Calu3 (cell line): Measurements from ENCODE around the gene PRKN. TPM values are rescaled to one million over a fixed set of nuclear protein-coding genes. Genes with fewer than 3 reads are reported as not detected.

Experiments used
- BruUV-seq: library from RNA; stranded (reverse); fragments of 400-500 nt; replicated peaks from 2 replicates; lab custom pipeline; 2021; lab: Mats Ljungman, UMichigan
- CTCF ChIA-PET: fragments of 300-600 bp; sonication (Branson Sonifier 250); formaldehyde crosslinking; loops from one replicate; lab custom pipeline; 2022; ENCODE audit warnings: antibody characterized with exemption; lab: Charles Lee
- DNase-seq: peaks from one replicate; pipeline ENCODE4 v3.0.0; 2022
- H3K27ac Mint-ChIP-seq: one replicate; pipeline ENCODE4 v1.8.0; 2022; ENCODE audit warnings: mixed read lengths; ENCODE audit not compliant: unreplicated experiment
- H3K27me3 Mint-ChIP-seq: one replicate; pipeline ENCODE4 v1.8.0; 2022; ENCODE audit warnings: mixed read lengths; ENCODE audit not compliant: unreplicated experiment
- H3K36me3 Mint-ChIP-seq: one replicate; pipeline ENCODE4 v1.8.0; 2022; ENCODE audit warnings: mild to moderate bottlenecking, moderate library complexity, mixed read lengths; ENCODE audit not compliant: insufficient read depth, unreplicated experiment
- H3K4me1 Mint-ChIP-seq: one replicate; pipeline ENCODE4 v1.8.0; 2022; ENCODE audit warnings: mild to moderate bottlenecking, low read depth, mixed read lengths; ENCODE audit not compliant: unreplicated experiment
- H3K4me3 Mint-ChIP-seq: one replicate; pipeline ENCODE4 v1.8.0; 2022; ENCODE audit warnings: mild to moderate bottlenecking, low read depth, moderate library complexity, mixed read lengths; ENCODE audit not compliant: unreplicated experiment
- H3K9me3 Mint-ChIP-seq: one replicate; pipeline ENCODE4 v1.8.0; 2022; ENCODE audit warnings: low read depth, mixed read lengths; ENCODE audit not compliant: unreplicated experiment
- CTCF ChIP-seq: fragments of 200-600 bp; IDR thresholded peaks from one replicate; pipeline ENCODE4 v1.8.0; 2022; ENCODE audit warnings: antibody characterized with exemption; ENCODE audit not compliant: unreplicated experiment
- intact Hi-C: fragments of 100-400 bp; cut with micrococcal nuclease; formaldehyde crosslinking; loops from one replicate; pipeline ENCODE4 v1.10.0; 2022; ENCODE audit not compliant: unreplicated experiment
- total RNA-seq: library from RNA; stranded (reverse); gene quantifications from 2 replicates; pipeline ENCODE4 v1.2.3, GENCODE V29; 2022

PRKN gene
- total RNA-seq, 1 experiment from 2014 or later: 3.8 TPM

- H3K4me3 Mint-ChIP-seq: no peak overlapping the region
- BruUV-seq: no TSS peak
- no peak for DNase-seq
- peaks cover 8% of the 10 kb centered on the region for H3K4me1 Mint-ChIP-seq
- no peaks in the 10 kb centered on the region for H3K9me3 Mint-ChIP-seq
- TF ChIP-seq CTCF: no peak
- H3K27me3 Mint-ChIP-seq: no peaks in the 10 kb centered on the region
- H3K36me3 Mint-ChIP-seq: no peaks in the 10 kb centered on the region
- intact Hi-C loops: loop anchor here (10.0 kb wide), 1 partner anchor 273 kb away; no protein-coding TSS in a partner anchor
- no peak overlapping the region for H3K27ac Mint-ChIP-seq
- CTCF ChIA-PET: no interaction called here
Observed at GRCh38 chr6:161378115-161378514, 1349.5 kb downstream of the PRKN start.

GRCh38 chr6:161377116-161377515 is 1350.5 kb downstream of the PRKN start:
- H3K27ac Mint-ChIP-seq: no peak overlapping the region
- H3K4me1 Mint-ChIP-seq: peaks cover 8% of the 10 kb centered on the region
- intact Hi-C loops: loop anchor here (10.0 kb wide), 1 partner anchor 272 kb away; no protein-coding TSS in a partner anchor
- H3K27me3 Mint-ChIP-seq: no peaks in the 10 kb centered on the region
- no peaks in the 10 kb centered on the region for H3K36me3 Mint-ChIP-seq
- no peak overlapping the region for H3K4me3 Mint-ChIP-seq
- no peaks in the 10 kb centered on the region for H3K9me3 Mint-ChIP-seq
- no TSS peak for BruUV-seq
- CTCF ChIA-PET: no interaction called here
- DNase-seq: no peak
- no peak for TF ChIP-seq CTCF

- Mint-ChIP-seq H3K27ac (no peak overlapping the region), H3K27me3 (no peaks in the 10 kb centered on the region), H3K36me3 (no peaks in the 10 kb centered on the region), H3K9me3 (no peaks in the 10 kb centered on the region), H3K4me3 (peak overlapping the region; percentile 63), H3K4me1 (peaks cover 8% of the 10 kb centered on the region)
- no peak for TF ChIP-seq CTCF
- no TSS peak for BruUV-seq
- intact Hi-C loops: loop anchor here (10.0 kb wide), 1 partner anchor 272 kb away; no protein-coding TSS in a partner anchor
- no peak for DNase-seq
- CTCF ChIA-PET: no interaction called here
Observed at GRCh38 chr6:161376367-161376766, 1351.2 kb downstream of the PRKN start.

- peak; percentile 72 for DNase-seq
- H3K36me3 Mint-ChIP-seq: no peaks in the 10 kb centered on the region
- peak overlapping the region; percentile 31 for H3K27ac Mint-ChIP-seq
- intact Hi-C loops: loop anchor here (1.0 to 10.0 kb wide), 5 partner anchors 270 to 642 kb away; partner anchors contain the start of gene MAP3K4
- H3K4me3 Mint-ChIP-seq: peak overlapping the region; percentile 63
- TF ChIP-seq CTCF: no peak
- CTCF ChIA-PET: interaction anchor here (1.3 kb wide), 1 partner anchor 625 kb away, joined by 3 read pairs; no protein-coding TSS in a partner anchor
- no peaks in the 10 kb centered on the region for H3K27me3 Mint-ChIP-seq
- H3K9me3 Mint-ChIP-seq: no peaks in the 10 kb centered on the region
- no TSS peak for BruUV-seq
- H3K4me1 Mint-ChIP-seq: peaks cover 7% of the 10 kb centered on the region
Observed at GRCh38 chr6:161374971-161375873, 1352.3 kb downstream of the PRKN start.
